Stomach (tissue), 9 donors: ENCODE measurements around the gene GABRB2. TPM values are rescaled to one million over a fixed set of nuclear protein-coding genes. Genes with fewer than 3 reads are reported as not detected.

Experiments
- DNase-seq, 2 donors: peaks; one replicate each; pipeline versions ENCODE4 v3.0.0 to v3.0.0-alpha.2; 2013 to 2019
- H3K27ac ChIP-seq, 5 donors: fragments of 200-600 bp in 4 of 5; sonication (generic) in 4 of 5; one replicate each; pipeline ENCODE4 v1.5.1; 2013 to 2019; ENCODE audit warnings: mild to moderate bottlenecking in 1 of 5, moderate library complexity in 1 of 5
- H3K27me3 ChIP-seq, 3 donors: fragments of 200-600 bp; sonication (generic); one replicate each; pipeline ENCODE4 v1.5.1; 2017 to 2019; ENCODE audit warnings: mixed run types in 1 of 3
- H3K36me3 ChIP-seq, 4 donors: fragments of 200-600 bp; sonication (generic); 1 replicate in 3 of 4; 2 replicates in 1 of 4; pipeline ENCODE4 v1.5.1; 2016 to 2019
- H3K4me1 ChIP-seq, 4 donors: fragments of 200-600 bp; sonication (generic); one replicate each; pipeline ENCODE4 v1.5.1; 2016 to 2019
- H3K4me3 ChIP-seq, 4 donors: fragments of 200-600 bp; sonication (generic) in 3 of 4; one replicate each; pipeline ENCODE4 v1.5.1; 2016 to 2019; ENCODE audit warnings: mild to moderate bottlenecking in 1 of 4
- H3K9me3 ChIP-seq, 4 donors: fragments of 200-600 bp; sonication (generic); one replicate each; pipeline ENCODE4 v1.5.1; 2016 to 2019
- EP300 ChIP-seq: sonication (generic); formaldehyde crosslinking; IDR thresholded peaks from one replicate; pipeline ENCODE4 v1.6.1; 2017; ENCODE audit warnings: antibody characterized with exemption
- POLR2A ChIP-seq, 4 donors: fragments of 450-650 bp; IDR thresholded peaks; one replicate each; pipeline ENCODE4 v1.6.1; 2016; ENCODE audit warnings: antibody characterized with exemption in 4 of 4, control low read depth in 2 of 4, mild to moderate bottlenecking in 1 of 4, moderate library complexity in 1 of 4
- POLR2AphosphoS5 ChIP-seq, 3 donors: sonication (generic); formaldehyde crosslinking; IDR thresholded peaks; one replicate each; pipeline ENCODE4 v1.6.1; 2016; ENCODE audit warnings: antibody characterized with exemption in 3 of 3
- WGBS, 5 donors: extraction: QIAGEN DNeasy Blood & Tissue Kit in 3 of 5; methylation state at CpG; one replicate each; pipeline versions ENCODE4 v1.1.5 to v1.1.7; 2013 to 2018; 5-methylcytosine and 5-hydroxymethylcytosine counted together
- intact Hi-C: fragments of 100-400 bp; cut with DNase I; formaldehyde crosslinking; loops from one replicate; pipeline ENCODE4 v1.15.1; 2023; ENCODE audit warnings: low total_unique reads
- polyA plus RNA-seq, 3 donors: library from polyadenylated mRNA; stranded (reverse); fragments of 200-250 nt; gene quantifications; one replicate each; pipeline ENCODE4 v1.2.3, GENCODE V29; 2013
- total RNA-seq, 5 donors: library from RNA; depleted of rRNA; stranded (reverse); fragments of >200 nt; gene quantifications; one replicate each; pipeline versions ENCODE4 v1.1.0 to v1.2.3, GENCODE V29; 2014 to 2016
- TF ChIP-seq, protein P1 (sequence below), 7 experiments: fragments of 450-650 bp in 4 of 7; fragments of 200-600 bp in 3 of 7; sonication (generic) in 3 of 7; IDR thresholded peaks; one replicate each; pipeline ENCODE4 v1.5.1; 2016 to 2019; ENCODE audit warnings: antibody characterized with exemption in 7 of 7, control low read depth in 2 of 7, mild to moderate bottlenecking in 1 of 7
- donor health status: healthy with polysubstance abuse.
- donor health status: Bipolar disorder and iron deficiency.
- donor health status: healthy.

The GABRB2 gene
- total and polyA plus RNA-seq, 8 donors, result 0.06 to 2.7 (median 0.14) TPM; not detected in 3

DNA sequence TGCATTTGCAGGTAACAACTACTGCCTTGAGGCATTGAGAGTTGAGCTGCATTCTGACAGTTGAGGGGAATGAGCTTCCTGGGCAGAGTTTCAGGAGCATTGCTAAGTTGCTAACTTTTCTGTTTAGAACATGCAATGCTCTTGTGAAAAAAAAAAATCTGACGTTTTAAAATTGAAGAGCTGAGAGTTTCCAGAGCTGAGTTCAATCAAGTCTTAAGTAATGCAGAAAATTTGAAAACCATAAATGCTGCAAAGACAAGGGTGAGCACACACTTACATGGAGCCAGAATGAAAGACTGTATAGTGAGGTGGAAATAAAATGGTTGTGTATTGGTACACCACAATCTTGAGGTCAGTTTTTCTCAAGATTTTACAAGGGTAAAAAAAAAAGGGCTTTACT, 166.0 kb downstream of the GABRB2 start:
- no peak for TF ChIP-seq POLR2A (IDR thresholded peaks at IDR 0.05)
- TF ChIP-seq, protein P1, sequence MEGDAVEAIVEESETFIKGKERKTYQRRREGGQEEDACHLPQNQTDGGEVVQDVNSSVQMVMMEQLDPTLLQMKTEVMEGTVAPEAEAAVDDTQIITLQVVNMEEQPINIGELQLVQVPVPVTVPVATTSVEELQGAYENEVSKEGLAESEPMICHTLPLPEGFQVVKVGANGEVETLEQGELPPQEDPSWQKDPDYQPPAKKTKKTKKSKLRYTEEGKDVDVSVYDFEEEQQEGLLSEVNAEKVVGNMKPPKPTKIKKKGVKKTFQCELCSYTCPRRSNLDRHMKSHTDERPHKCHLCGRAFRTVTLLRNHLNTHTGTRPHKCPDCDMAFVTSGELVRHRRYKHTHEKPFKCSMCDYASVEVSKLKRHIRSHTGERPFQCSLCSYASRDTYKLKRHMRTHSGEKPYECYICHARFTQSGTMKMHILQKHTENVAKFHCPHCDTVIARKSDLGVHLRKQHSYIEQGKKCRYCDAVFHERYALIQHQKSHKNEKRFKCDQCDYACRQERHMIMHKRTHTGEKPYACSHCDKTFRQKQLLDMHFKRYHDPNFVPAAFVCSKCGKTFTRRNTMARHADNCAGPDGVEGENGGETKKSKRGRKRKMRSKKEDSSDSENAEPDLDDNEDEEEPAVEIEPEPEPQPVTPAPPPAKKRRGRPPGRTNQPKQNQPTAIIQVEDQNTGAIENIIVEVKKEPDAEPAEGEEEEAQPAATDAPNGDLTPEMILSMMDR (IDR thresholded peaks at IDR 0.05), result no peak
- no peak for TF ChIP-seq POLR2AphosphoS5 (IDR thresholded peaks at IDR 0.05)
- TF ChIP-seq EP300, result no peak
- no peak overlapping the region for H3K4me3 ChIP-seq
- no peaks in the 10 kb centered on the region for H3K4me1 ChIP-seq
- H3K27me3 ChIP-seq, result no peaks in the 10 kb centered on the region
- H3K27ac ChIP-seq, result no peak overlapping the region
- H3K36me3 ChIP-seq, result no peaks in the 10 kb centered on the region
- DNase-seq, result no peak
- H3K9me3 ChIP-seq, result no peaks in the 10 kb centered on the region
- 26 to 55% (median 41%) methylated on average over 1 of the region's 1 CpG for WGBS, 5 donors
- intact Hi-C loops, result no loop called here

DNA sequence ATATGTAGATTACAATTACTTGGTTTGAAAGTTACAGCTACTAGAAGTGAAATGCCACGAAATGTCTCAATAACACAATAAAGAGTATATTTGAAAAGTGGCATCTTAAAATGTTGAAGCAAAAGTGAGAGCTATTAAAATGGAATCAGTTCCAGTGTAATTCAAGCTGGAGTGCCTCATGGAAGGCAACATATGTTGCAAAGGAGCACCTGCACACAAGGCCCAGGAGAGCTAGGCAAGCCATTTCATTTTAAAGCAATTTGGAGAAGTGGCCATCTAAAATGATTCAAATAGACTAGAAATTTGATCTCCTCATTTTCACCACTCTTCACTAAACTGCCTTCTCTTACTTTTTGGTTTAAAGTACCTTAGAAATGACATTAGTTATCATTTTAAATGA, 167.8 kb downstream of the GABRB2 start:
- Histone ChIP-seq H3K27ac (no peak overlapping the region), H3K4me3 (no peak overlapping the region), H3K4me1 (no peaks in the 10 kb centered on the region), H3K27me3 (no peaks in the 10 kb centered on the region), H3K9me3 (no peaks in the 10 kb centered on the region), H3K36me3 (no peaks in the 10 kb centered on the region)
- intact Hi-C loops, result no loop called here
- DNase-seq, result no peak
- TF ChIP-seq EP300, result no peak
- TF ChIP-seq POLR2A (IDR thresholded peaks at IDR 0.05), result no peak
- TF ChIP-seq, protein P1 (IDR thresholded peaks at IDR 0.05), result no peak
- no peak for TF ChIP-seq POLR2AphosphoS5 (IDR thresholded peaks at IDR 0.05)
- 85 to 94% (median 87%) methylated on average over 1 of the region's 1 CpG for WGBS, 5 donors

DNA sequence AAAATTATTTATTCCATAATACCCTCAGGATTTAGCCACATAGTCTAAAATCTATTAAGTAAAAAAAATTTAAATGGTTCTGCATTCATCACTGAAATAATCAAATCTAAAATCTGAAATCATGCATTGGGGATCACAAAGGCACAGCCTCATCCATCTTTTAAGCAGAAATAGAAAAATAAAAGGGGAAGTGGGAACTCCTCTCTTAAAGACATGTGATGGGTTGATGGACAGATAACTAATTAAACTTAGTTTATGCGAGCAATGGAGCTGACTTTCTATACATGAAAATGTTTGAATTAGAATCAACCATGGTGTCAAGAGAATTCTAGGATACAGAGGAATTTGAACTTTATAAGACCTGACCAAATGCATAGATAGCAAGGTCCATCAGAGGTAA, 170.5 kb downstream of the GABRB2 start:
- H3K36me3 ChIP-seq, result no peaks in the 10 kb centered on the region
- intact Hi-C loops, result no loop called here
- H3K27ac ChIP-seq, result no peak overlapping the region
- no peaks in the 10 kb centered on the region for H3K27me3 ChIP-seq
- no peaks in the 10 kb centered on the region for H3K9me3 ChIP-seq
- no peaks in the 10 kb centered on the region for H3K4me1 ChIP-seq
- TF ChIP-seq, protein P1 (IDR thresholded peaks at IDR 0.05), result no peak
- TF ChIP-seq EP300 (no peak), POLR2A (IDR thresholded peaks at IDR 0.05) (no peak), POLR2AphosphoS5 (IDR thresholded peaks at IDR 0.05) (no peak)
- no peak overlapping the region for H3K4me3 ChIP-seq
- WGBS, 5 donors, result 77 to 98% (median 94%) methylated on average over 1 of the region's 1 CpG
- no peak for DNase-seq

DNA sequence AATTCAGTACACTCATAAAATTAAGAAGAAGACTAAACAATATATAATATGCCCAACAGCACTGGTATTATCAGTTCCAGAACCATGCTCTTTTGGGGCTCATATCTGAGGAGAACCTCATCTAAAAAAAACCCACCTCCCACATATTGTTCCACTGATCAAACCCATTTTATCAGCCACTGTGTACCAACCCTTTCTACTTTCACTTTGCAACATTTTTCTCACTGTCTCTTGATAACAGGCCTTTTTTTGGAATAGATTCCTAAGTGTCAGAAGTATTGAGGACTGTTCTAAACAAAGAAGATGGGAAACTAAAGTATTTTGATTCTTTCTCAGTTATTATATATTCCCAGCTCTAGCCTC, 173.2 kb downstream of the GABRB2 start:
- TF ChIP-seq POLR2A (IDR thresholded peaks at IDR 0.05), result no peak
- no peak for TF ChIP-seq POLR2AphosphoS5 (IDR thresholded peaks at IDR 0.05)
- TF ChIP-seq, protein P1 (IDR thresholded peaks at IDR 0.05), result no peak
- no peak for TF ChIP-seq EP300
- Histone ChIP-seq H3K36me3 (no peaks in the 10 kb centered on the region), H3K27me3 (no peaks in the 10 kb centered on the region), H3K4me3 (no peak overlapping the region), H3K4me1 (no peaks in the 10 kb centered on the region), H3K9me3 (no peaks in the 10 kb centered on the region), H3K27ac (no peak overlapping the region)
- intact Hi-C loops, result no loop called here
- DNase-seq, result no peak
